K562 (cell line): ENCODE measurements around the gene HMGB1.

Experiments
- DACH1 ChIP-seq: fragments of 450-650 bp; IDR thresholded peaks from 2 replicates; pipeline ENCODE4 v1.6.1; 2018; ENCODE audit not compliant: partially characterized antibody
- TF ChIP-seq, protein P1 (sequence below): sonication (generic); formaldehyde crosslinking; IDR thresholded peaks from 2 replicates; pipeline ENCODE4 v1.9.0; 2022; ENCODE audit warnings: mild to moderate bottlenecking, missing genetic modification reagents

DNA sequence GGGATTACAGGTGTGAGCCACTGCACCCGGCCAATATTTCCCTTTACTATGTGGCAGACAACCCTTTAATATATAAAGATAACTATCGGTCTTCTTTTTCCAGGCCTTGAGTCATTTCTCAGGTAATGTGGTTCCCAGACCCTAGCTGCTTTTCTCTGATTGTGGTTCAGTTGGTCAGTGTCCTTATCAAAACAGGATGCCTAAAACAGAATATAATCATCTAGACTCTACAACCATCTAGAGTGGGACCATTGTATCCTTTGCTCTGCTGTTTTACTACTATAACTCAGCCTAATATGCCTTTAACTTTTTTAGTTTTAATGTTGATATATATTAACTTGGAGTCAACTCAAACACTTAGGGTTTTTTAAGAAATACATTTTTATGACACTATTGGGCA is 30.0 kb upstream of the HMGB1 start:
- TF ChIP-seq, protein P1, sequence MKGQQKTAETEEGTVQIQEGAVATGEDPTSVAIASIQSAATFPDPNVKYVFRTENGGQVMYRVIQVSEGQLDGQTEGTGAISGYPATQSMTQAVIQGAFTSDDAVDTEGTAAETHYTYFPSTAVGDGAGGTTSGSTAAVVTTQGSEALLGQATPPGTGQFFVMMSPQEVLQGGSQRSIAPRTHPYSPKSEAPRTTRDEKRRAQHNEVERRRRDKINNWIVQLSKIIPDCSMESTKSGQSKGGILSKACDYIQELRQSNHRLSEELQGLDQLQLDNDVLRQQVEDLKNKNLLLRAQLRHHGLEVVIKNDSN, result no peak
- no peak for TF ChIP-seq DACH1
